HepG2 (cell line): Measurements from ENCODE around the gene SLC12A9. TPM values are rescaled to one million over a fixed set of nuclear protein-coding genes. Genes with fewer than 3 reads are reported as not detected.
"Not testable (repeated sequence)": the region's sequence is repeated elsewhere in the genome, so short reads cannot be mapped to it uniquely, and the experiment has no call there.

Source experiments
- ATAC-seq: fragments of 200-7000 bp; cut with Tn5 transposase; 3 replicates; pipeline ENCODE4 v1.9.1; 2020; ENCODE audit warnings: mild to moderate bottlenecking, moderate library complexity
- BruUV-seq: library from RNA; stranded (reverse); fragments of 400-500 nt; replicated peaks from 2 replicates; lab custom pipeline; 2021; lab: Mats Ljungman, UMichigan
- CTCF ChIA-PET: fragments of 300-600 bp; formaldehyde crosslinking; extraction: SDS; loops from one replicate; lab custom pipeline; 2021; ENCODE audit warnings: low total read pairs, inconsistent platforms, low intra/inter-chr PET ratio; lab: Yijun Ruan, JAX
- POLR2A ChIA-PET: fragments of 350-600 bp; sonication (Branson Sonifier 250); formaldehyde crosslinking; loops from one replicate; lab custom pipeline; 2020; ENCODE audit warnings: antibody characterized with exemption, inconsistent platforms; lab: Yijun Ruan, JAX
- DNase-seq: peaks from one replicate; pipeline ENCODE4 v3.0.0-alpha.2; 2015; ENCODE audit warnings: low spot score
- FAIRE-seq: peaks from 3 replicates; lab custom pipeline; 2011; peaks lifted over from hg19 to GRCh38; lab: Jason Lieb, UNC
- H2AFZ ChIP-seq: one replicate; pipeline ENCODE4 v1.6.1; 2011; ENCODE audit warnings: low read length, inconsistent platforms
- H3K27ac ChIP-seq: fragments of 300-600 bp; 3 replicates; pipeline ENCODE4 v1.8.0; 2011; ENCODE audit warnings: mixed run types, mild to moderate bottlenecking, mixed read lengths, low read length, inconsistent platforms; ENCODE audit not compliant: insufficient read depth; ENCODE audit errors: extremely low read length
- H3K27me3 ChIP-seq, 2 experiments: fragments of 200-600 bp in 1 of 2; 2 replicates in 1 of 2; 3 replicates in 1 of 2; pipeline versions ENCODE4 v1.6.0 to v1.8.0; 2011; ENCODE audit warnings: low read length in 2 of 2, mild to moderate bottlenecking in 2 of 2, moderate library complexity in 2 of 2, inconsistent platforms in 1 of 2; ENCODE audit not compliant: insufficient read depth in 2 of 2, control insufficient read depth in 1 of 2
- H3K36me3 ChIP-seq, 2 experiments: fragments of 200-600 bp in 1 of 2; replicated peaks in 1 of 2; 2 replicates in 1 of 2; 3 replicates in 1 of 2; pipeline versions ENCODE4 v1.5.1 to v1.8.0; 2011; ENCODE audit warnings: low read length in 2 of 2, inconsistent platforms in 1 of 2; ENCODE audit not compliant: insufficient read depth in 2 of 2, control insufficient read depth in 1 of 2
- H3K4me1 ChIP-seq: 2 replicates; pipeline ENCODE4 v1.5.1; 2012; ENCODE audit warnings: low read length, inconsistent platforms; ENCODE audit not compliant: insufficient read depth
- H3K4me2 ChIP-seq: 2 replicates; pipeline ENCODE4 v1.6.0; 2011; ENCODE audit warnings: low read depth, low read length, inconsistent platforms
- H3K4me3 ChIP-seq, 3 experiments: fragments of 200-600 bp in 1 of 3; sonication (generic), shearing (Covaris generic) in 1 of 3; replicated peaks in 1 of 3; 2 replicates each; pipeline ENCODE4 v1.5.1; 2011 to 2016; ENCODE audit warnings: low read length in 3 of 3, inconsistent platforms in 2 of 3, low read depth in 2 of 3, mild to moderate bottlenecking in 2 of 3, control low read depth in 1 of 3, mixed read lengths in 1 of 3; ENCODE audit not compliant: insufficient read depth in 1 of 3
- H3K79me2 ChIP-seq: one replicate; pipeline ENCODE4 v1.6.1; 2011; ENCODE audit warnings: low read length, inconsistent platforms; ENCODE audit not compliant: insufficient read depth
- H3K9ac ChIP-seq: 2 replicates; pipeline ENCODE4 v1.6.0; 2011; ENCODE audit warnings: mild to moderate bottlenecking, low read depth, low read length, inconsistent platforms; ENCODE audit not compliant: insufficient read depth
- H3K9me3 ChIP-seq: 2 replicates; pipeline ENCODE4 v1.5.1; 2012; ENCODE audit warnings: mild to moderate bottlenecking, low read length
- H4K20me1 ChIP-seq: 2 replicates; pipeline ENCODE4 v1.6.0; 2011; ENCODE audit warnings: inconsistent platforms, mild to moderate bottlenecking, low read length, moderate library complexity; ENCODE audit not compliant: insufficient read depth
- ARNT2 ChIP-seq: sonication (generic); formaldehyde crosslinking; IDR thresholded peaks from 2 replicates; pipeline ENCODE4 v1.8.0; 2022; ENCODE audit warnings: mild to moderate bottlenecking, low read depth, missing genetic modification reagents, moderate library complexity
- EEA1 ChIP-seq: sonication (generic); formaldehyde crosslinking; IDR thresholded peaks from 2 replicates; pipeline ENCODE4 v1.5.1; 2020; ENCODE audit warnings: mild to moderate bottlenecking, missing genetic modification reagents, borderline replicate concordance
- FOXK1 ChIP-seq: sonication (generic); formaldehyde crosslinking; IDR thresholded peaks from 2 replicates; pipeline ENCODE4 v1.4.0; 2020; ENCODE audit warnings: low read depth, missing genetic modification reagents, borderline replicate concordance
- FOXM1 ChIP-seq: sonication (generic); formaldehyde crosslinking; IDR thresholded peaks from 2 replicates; pipeline ENCODE4 v1.5.0; 2020; ENCODE audit warnings: missing genetic modification reagents
- HNRNPK ChIP-seq: fragments of 200-400 bp; formaldehyde crosslinking; IDR thresholded peaks from 2 replicates; pipeline ENCODE4 v1.6.1; 2018; ENCODE audit warnings: low read length, low read depth, moderate library complexity, mild to moderate bottlenecking; ENCODE audit not compliant: poor library complexity, severe bottlenecking
- MATR3 ChIP-seq: sonication (generic); formaldehyde crosslinking; IDR thresholded peaks from 2 replicates; pipeline ENCODE4 v1.4.0; 2020; ENCODE audit warnings: missing genetic modification reagents
- SP2 ChIP-seq: sonication (generic); formaldehyde crosslinking; IDR thresholded peaks from 2 replicates; pipeline ENCODE4 v1.5.1; 2020; ENCODE audit warnings: mild to moderate bottlenecking, missing genetic modification reagents
- STAG1 ChIP-seq: sonication (generic); formaldehyde crosslinking; IDR thresholded peaks from 2 replicates; pipeline ENCODE4 v1.4.0; 2020; ENCODE audit warnings: missing genetic modification reagents
- ZMYM2 ChIP-seq: sonication (generic); formaldehyde crosslinking; IDR thresholded peaks from 2 replicates; pipeline ENCODE4 v1.8.0; 2022; ENCODE audit warnings: mild to moderate bottlenecking, missing genetic modification reagents
- ZNF230 ChIP-seq: sonication (generic); formaldehyde crosslinking; IDR thresholded peaks from 2 replicates; pipeline ENCODE4 v1.4.0; 2020; ENCODE audit warnings: mild to moderate bottlenecking, missing genetic modification reagents
- ZNF557 ChIP-seq: sonication (generic); formaldehyde crosslinking; IDR thresholded peaks from 2 replicates; pipeline ENCODE4 v1.4.0; 2020; ENCODE audit warnings: missing genetic modification reagents
- WGBS: methylation state at CpG from one replicate; pipeline ENCODE4 v1.1.6; 2017; ENCODE audit warnings: low lambda C conversion rate; 5-methylcytosine and 5-hydroxymethylcytosine counted together
- in situ Hi-C: cut with HindIII; loops from 2 replicates; pipeline ENCODE4 v1.10.0; 2017; ENCODE audit warnings: low pct_unique_long_range_greater_than_20kb; ENCODE audit not compliant: extremely low pct_ligation_motif_present
- intact Hi-C: fragments of 100-400 bp; cut with micrococcal nuclease; formaldehyde crosslinking; loops from one replicate; pipeline ENCODE4 v1.10.0; 2022; ENCODE audit not compliant: unreplicated experiment
- polyA plus RNA-seq, 8 experiments: library from polyadenylated mRNA; depleted of rRNA in 3 of 8; stranded (reverse) in 7 of 8; unstranded in 1 of 8; fragments of >200 nt; fragmentation: Illumina TruSeq in 4 of 8; extraction: Trizol in 4 of 8; gene quantifications; 2 replicates each; pipeline versions ENCODE4 v1.2.1 to v1.2.3, GENCODE V29; 2011 to 2016; ENCODE audit warnings: low read depth in 4 of 8, missing spikeins in 1 of 8, mixed read lengths in 1 of 8; ENCODE audit not compliant: insufficient read depth in 1 of 8
- total RNA-seq, 5 experiments: library from RNA; depleted of rRNA; stranded (reverse); fragments of >200 nt; fragmentation: Illumina TruSeq; extraction: Trizol; gene quantifications; 2 replicates each; pipeline ENCODE4 v1.2.3, GENCODE V29; 2016; ENCODE audit warnings: low read depth in 1 of 5

Gene SLC12A9
- total and polyA plus RNA-seq, 2 of the 13 experiments (the other 11 are each of a cell fraction or from before 2014, with no cell fraction given): 8.7 to 16.6 TPM

- H3K27ac ChIP-seq, H4K20me1 ChIP-seq, H3K9ac ChIP-seq, DNase-seq, CTCF ChIA-PET, H3K36me3 ChIP-seq, intact Hi-C loops, H3K9me3 ChIP-seq, POLR2A ChIA-PET, H3K4me3 ChIP-seq, H3K79me2 ChIP-seq, H2AFZ ChIP-seq, BruUV-seq, H3K4me2 ChIP-seq, ATAC-seq, FAIRE-seq, H3K27me3 ChIP-seq: not testable (repeated sequence)
- WGBS: 96% methylated on average over 7 of the region's 9 CpGs
- H3K4me1 ChIP-seq: peaks cover 23% of the 10 kb centered on the region
- in situ Hi-C loops: loop anchor here (10.0 kb wide), 2 partner anchors 60 to 150 kb away; partner anchors contain the start of gene POP7
Measured at GRCh38 chr7:100854899-100855298, 2.4 kb downstream of the SLC12A9 start.

- POLR2A ChIA-PET: interaction anchor here (1.3 kb wide), 1 partner anchor 16 kb away, joined by 3 read pairs; no protein-coding TSS in a partner anchor
- CTCF ChIA-PET: no interaction called here
Measured at GRCh38 chr7:100855515-100855914, 3.0 kb downstream of the SLC12A9 start.

More at GRCh38 chr7:100855515-100855914, 3.0 kb downstream of the SLC12A9 start:
- no peak for DNase-seq
- Histone ChIP-seq H3K27me3 (no peaks in the 10 kb centered on the region; a peak in 1 of 5 replicates), H3K27ac (no peak overlapping the region), H3K9me3 (no peaks in the 10 kb centered on the region), H3K36me3 (peaks cover 2 to 4% of the 10 kb centered on the region in 2 experiments; a peak in 2 of 5 replicates), H2AFZ (no peak overlapping the region), H4K20me1 (no peaks in the 10 kb centered on the region), H3K4me3 (no peak overlapping the region), H3K9ac (no peak overlapping the region), H3K4me2 (no peak overlapping the region), H3K79me2 (no peaks in the 10 kb centered on the region), H3K4me1 (peaks cover 23% of the 10 kb centered on the region)
- no peak for ATAC-seq
- TF ChIP-seq FOXK1 (CRISPR knock-in tag) (no peak), STAG1 (CRISPR knock-in tag) (no peak), EEA1 (CRISPR knock-in tag) (no peak), FOXM1 (CRISPR knock-in tag) (no peak), ZNF557 (CRISPR knock-in tag) (no peak), HNRNPK (no peak), ZNF230 (CRISPR knock-in tag) (no peak), ARNT2 (CRISPR knock-in tag) (no peak), ZMYM2 (no peak), SP2 (CRISPR knock-in tag) (no peak), MATR3 (no peak)
- intact Hi-C loops: no loop called here
- in situ Hi-C loops: loop anchor here (10.0 kb wide), 2 partner anchors 61 to 151 kb away; partner anchors contain the start of gene POP7
- 96% methylated on average over 6 of the region's 10 CpGs for WGBS
- no TSS peak for BruUV-seq
- FAIRE-seq: no peak
